Tibial artery (tissue), 4 donors: Measurements from ENCODE around the gene AGAP1.

Experiments used
- DNase-seq, 2 donors: peaks; one replicate each; pipeline ENCODE4 v3.0.0-alpha.2; 2019
- H3K27ac ChIP-seq, 2 donors: fragments of 200-600 bp; sonication (generic) in 1 of 2; 1 replicate in 1 of 2; 2 replicates in 1 of 2; pipeline ENCODE4 v1.5.1; 2018 to 2019; ENCODE audit warnings: mild to moderate bottlenecking in 1 of 2
- H3K27me3 ChIP-seq, 2 donors: fragments of 200-600 bp; sonication (generic) in 1 of 2; one replicate each; pipeline versions ENCODE4 v1.5.1 to v1.6.0; 2016 to 2019
- H3K36me3 ChIP-seq, 3 donors: fragments of 200-600 bp; sonication (generic) in 2 of 3; one replicate each; pipeline ENCODE4 v1.5.1; 2016 to 2019; ENCODE audit warnings: mild to moderate bottlenecking in 2 of 3
- H3K4me1 ChIP-seq, 4 donors: fragments of 200-600 bp; sonication (generic) in 2 of 4; 1 replicate in 3 of 4; 2 replicates in 1 of 4; pipeline ENCODE4 v1.5.1; 2016 to 2019
- H3K4me3 ChIP-seq, 2 donors: fragments of 200-600 bp; sonication (generic) in 1 of 2; 1 replicate in 1 of 2; 2 replicates in 1 of 2; pipeline ENCODE4 v1.5.1; 2018 to 2019; ENCODE audit warnings: mild to moderate bottlenecking in 2 of 2
- H3K9me3 ChIP-seq, 3 donors: fragments of 200-600 bp; sonication (generic) in 1 of 3; one replicate each; pipeline ENCODE4 v1.5.1; 2016 to 2019
- CTCF ChIP-seq, 2 experiments: fragments of 200-600 bp in 1 of 2; fragments of 450-650 bp in 1 of 2; IDR thresholded peaks; one replicate each; pipeline ENCODE4 v1.5.1; 2017 to 2019; ENCODE audit warnings: antibody characterized with exemption in 2 of 2, mild to moderate bottlenecking in 1 of 2, moderate library complexity in 1 of 2
- intact Hi-C: fragments of 100-400 bp; cut with DNase I; formaldehyde crosslinking; loops from one replicate; pipeline ENCODE4 v1.15.0; 2023; ENCODE audit warnings: low total_unique reads

Gene AGAP1

GRCh38 chr2:236120141-236120601 lies 626.3 kb downstream of the AGAP1 start:
- Histone ChIP-seq H3K27me3 (no peaks in the 10 kb centered on the region), H3K9me3 (no peaks in the 10 kb centered on the region), H3K36me3 (peaks cover 5 to 42% (median 8%) of the 10 kb centered on the region in 3 donors), H3K27ac (no peak overlapping the region), H3K4me3 (no peak overlapping the region), H3K4me1 (no peaks in the 10 kb centered on the region)
- no peak for DNase-seq
- intact Hi-C loops: no loop called here
- TF ChIP-seq CTCF (IDR thresholded peaks at IDR 0.05): no peak

- DNase-seq: no peak
- H3K27me3 ChIP-seq: no peaks in the 10 kb centered on the region
- no peak overlapping the region for H3K27ac ChIP-seq
- intact Hi-C loops: no loop called here
- H3K36me3 ChIP-seq: peaks cover 8 to 47% (median 11%) of the 10 kb centered on the region in 3 donors
- no peaks in the 10 kb centered on the region for H3K9me3 ChIP-seq
- TF ChIP-seq CTCF (IDR thresholded peaks at IDR 0.05): no peak
- H3K4me1 ChIP-seq: no peaks in the 10 kb centered on the region
- H3K4me3 ChIP-seq: no peak overlapping the region
Observed at GRCh38 chr2:236120829-236121228, 627.0 kb downstream of the AGAP1 start.

DNA sequence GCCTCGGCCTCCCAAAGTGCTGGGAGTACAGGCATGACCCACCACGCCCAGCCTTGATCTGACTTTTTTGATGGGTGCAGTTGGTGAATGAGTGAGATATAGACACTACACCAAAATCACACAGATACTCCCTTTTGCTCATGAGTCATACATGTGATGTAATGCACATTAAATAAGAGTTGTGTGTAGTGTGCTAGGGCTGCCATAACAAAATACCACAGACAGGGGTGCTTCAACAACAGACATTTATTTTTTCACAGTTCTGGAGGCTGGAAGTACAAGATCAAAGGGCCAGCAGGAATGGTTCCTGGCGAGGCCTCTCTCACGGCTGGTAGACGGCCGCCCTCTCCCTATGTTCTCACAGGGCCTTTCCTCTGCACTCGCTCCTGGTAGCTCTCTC lies 627.7 kb downstream of the AGAP1 start:
- Histone ChIP-seq H3K4me1 (no peaks in the 10 kb centered on the region), H3K4me3 (no peak overlapping the region), H3K36me3 (peaks cover 8 to 54% (median 11%) of the 10 kb centered on the region in 3 donors), H3K27ac (no peak overlapping the region), H3K9me3 (no peaks in the 10 kb centered on the region), H3K27me3 (no peaks in the 10 kb centered on the region)
- no peak for DNase-seq
- no peak for TF ChIP-seq CTCF (IDR thresholded peaks at IDR 0.05)
- intact Hi-C loops: no loop called here

DNA sequence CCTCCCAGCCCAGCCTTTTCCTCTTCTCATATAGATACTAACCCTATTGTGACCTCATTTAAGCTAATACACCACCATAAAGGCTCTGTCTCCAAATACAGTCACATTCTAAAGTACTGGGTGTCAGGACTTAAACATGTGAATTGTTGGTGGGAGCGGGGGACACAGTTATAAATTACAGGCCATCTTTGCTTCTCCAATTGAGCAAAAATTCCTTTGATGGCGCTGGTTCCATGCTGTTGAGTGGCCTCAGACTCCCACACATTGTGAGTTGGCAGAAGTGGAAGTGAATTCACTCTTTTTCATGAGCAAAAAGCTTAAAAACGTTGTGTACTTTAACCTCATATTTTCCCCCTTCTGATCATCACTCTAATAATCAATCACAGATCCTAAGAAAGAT lies 628.4 kb downstream of the AGAP1 start:
- Histone ChIP-seq H3K4me3 (no peak overlapping the region), H3K36me3 (peaks cover 8 to 61% (median 11%) of the 10 kb centered on the region in 3 donors), H3K27me3 (no peaks in the 10 kb centered on the region), H3K27ac (no peak overlapping the region), H3K9me3 (no peaks in the 10 kb centered on the region), H3K4me1 (no peaks in the 10 kb centered on the region)
- no peak for TF ChIP-seq CTCF (IDR thresholded peaks at IDR 0.05)
- DNase-seq: no peak
- intact Hi-C loops: no loop called here

DNA sequence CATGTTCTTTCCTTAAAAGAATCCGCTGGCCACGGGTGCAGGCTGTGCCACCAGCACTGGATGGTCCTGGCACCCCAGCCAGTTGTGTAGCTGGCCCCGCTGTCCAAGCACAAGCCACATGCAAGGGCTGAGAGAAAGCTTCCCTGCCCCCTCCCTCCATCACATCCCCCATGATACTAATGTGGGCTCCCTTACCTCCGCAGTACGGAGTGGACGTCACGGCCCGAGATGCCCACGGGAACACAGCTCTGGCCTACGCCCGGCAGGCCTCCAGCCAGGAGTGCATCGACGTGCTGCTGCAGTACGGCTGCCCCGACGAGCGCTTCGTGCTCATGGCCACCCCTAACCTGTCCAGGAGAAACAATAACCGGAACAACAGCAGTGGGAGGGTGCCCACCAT lies 629.9 kb downstream of the AGAP1 start:
- H3K36me3 ChIP-seq: peaks cover 8 to 66% (median 11%) of the 10 kb centered on the region in 3 donors
- TF ChIP-seq CTCF (IDR thresholded peaks at IDR 0.05): no peak
- no peak overlapping the region for H3K4me3 ChIP-seq
- intact Hi-C loops: no loop called here
- no peaks in the 10 kb centered on the region for H3K27me3 ChIP-seq
- DNase-seq: no peak
- H3K4me1 ChIP-seq: no peaks in the 10 kb centered on the region
- H3K9me3 ChIP-seq: no peaks in the 10 kb centered on the region
- no peak overlapping the region for H3K27ac ChIP-seq
